ENCODE data around the gene DGKD.

The DGKD gene

GRCh38 chr2:233479616-233480489, 125.6 kb downstream of the DGKD start:
- Histone ChIP-seq H3K4me3 (ENCODE audit: low read depth in 1 of 2, low read length in 1 of 2) (no peak overlapping the region), H3K36me3 (peaks cover 21% of the 10 kb centered on the region), H3K4me1 (ENCODE audit: control insufficient read depth in 1 of 2, insufficient read depth in 1 of 2, low read depth in 1 of 2, low read length in 1 of 2) (no peaks in the 10 kb centered on the region), H3K27ac (no peak overlapping the region), H3K9me3 (no peaks in the 10 kb centered on the region), H3K27me3 (no peaks in the 10 kb centered on the region)
- TF ChIP-seq CTCF (IDR thresholded peaks at IDR 0.05), result no peak

- H3K27me3 ChIP-seq, result no peaks in the 10 kb centered on the region
- H3K9me3 ChIP-seq, result no peaks in the 10 kb centered on the region
- H3K36me3 ChIP-seq, result peaks cover 21% of the 10 kb centered on the region
- no peak overlapping the region for H3K4me3 ChIP-seq (ENCODE audit: low read depth in 1 of 2, low read length in 1 of 2)
- no peak for TF ChIP-seq CTCF (IDR thresholded peaks at IDR 0.05)
- no peaks in the 10 kb centered on the region for H3K4me1 ChIP-seq (ENCODE audit: control insufficient read depth in 1 of 2, insufficient read depth in 1 of 2, low read depth in 1 of 2, low read length in 1 of 2)
- no peak overlapping the region for H3K27ac ChIP-seq
Measured at GRCh38 chr2:233480490-233481202, 126.4 kb downstream of the DGKD start.

DNA sequence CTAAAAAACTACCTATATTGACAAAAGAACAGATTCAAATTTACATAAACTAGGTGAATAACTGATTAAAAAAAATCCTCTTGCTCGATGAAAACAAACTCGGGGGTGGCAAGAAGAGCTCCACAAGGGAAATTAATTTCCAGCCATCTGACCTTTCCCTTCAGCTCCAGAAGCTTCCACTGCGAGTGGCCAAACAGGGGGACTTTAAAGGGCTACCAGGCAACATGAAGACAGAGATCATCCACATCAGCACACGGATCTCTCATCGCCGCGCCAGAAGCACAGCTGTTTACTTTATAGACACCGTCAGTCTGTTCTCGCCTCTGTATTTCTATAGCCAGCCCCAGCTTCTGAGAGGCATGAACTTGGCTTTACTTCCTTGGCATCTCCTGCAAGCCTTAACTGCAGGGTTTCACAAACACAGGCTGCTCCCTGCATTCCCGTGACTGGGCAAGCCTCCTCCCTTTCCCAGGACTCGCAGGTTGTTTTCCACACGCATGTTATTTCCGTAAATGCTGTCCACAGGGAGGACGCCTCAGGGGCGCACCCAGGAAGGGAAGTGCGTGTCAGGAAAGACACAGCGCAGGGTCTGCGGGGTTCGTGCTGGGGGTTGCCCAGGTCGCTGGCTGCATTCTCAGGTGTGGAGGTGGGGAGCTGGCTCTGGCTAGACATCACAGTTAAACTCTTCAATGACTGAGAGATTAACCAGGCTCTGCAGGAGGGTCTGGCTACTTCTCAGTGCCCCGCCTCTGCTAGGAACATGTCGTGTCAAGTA, 127.3 kb downstream of the DGKD start:
- Histone ChIP-seq H3K4me1 (ENCODE audit: control insufficient read depth in 1 of 2, insufficient read depth in 1 of 2, low read depth in 1 of 2, low read length in 1 of 2) (no peaks in the 10 kb centered on the region), H3K36me3 (peaks cover 20% of the 10 kb centered on the region), H3K27ac (no peak overlapping the region), H3K9me3 (no peaks in the 10 kb centered on the region), H3K4me3 (ENCODE audit: low read depth in 1 of 2, low read length in 1 of 2) (no peak overlapping the region), H3K27me3 (no peaks in the 10 kb centered on the region)
- TF ChIP-seq CTCF (IDR thresholded peaks at IDR 0.05), result no peak

DNA sequence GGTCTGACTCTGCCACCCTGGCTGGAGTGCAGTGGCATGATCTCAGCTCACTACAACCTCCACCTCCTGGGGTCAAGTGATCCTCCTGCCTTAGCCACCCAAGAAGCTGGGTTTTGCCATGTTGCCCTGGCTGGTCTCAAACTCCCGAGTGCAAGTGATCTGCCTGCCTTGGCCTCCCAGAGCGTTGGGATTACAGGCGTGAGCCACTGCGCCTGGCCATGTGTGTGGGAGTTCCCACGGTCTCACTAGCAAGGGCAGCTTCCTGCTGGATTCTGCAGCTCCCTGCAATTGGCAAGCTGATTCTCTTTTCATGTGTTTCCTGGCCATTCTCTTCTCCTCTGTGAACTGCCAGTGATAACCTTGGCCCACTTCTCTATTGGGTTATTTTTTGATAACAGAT, 128.3 kb downstream of the DGKD start:
- H3K27me3 ChIP-seq, result no peaks in the 10 kb centered on the region
- peaks cover 9% of the 10 kb centered on the region for H3K36me3 ChIP-seq
- H3K4me1 ChIP-seq (ENCODE audit: control insufficient read depth in 1 of 2, insufficient read depth in 1 of 2, low read depth in 1 of 2, low read length in 1 of 2), result no peaks in the 10 kb centered on the region
- no peak overlapping the region for H3K4me3 ChIP-seq (ENCODE audit: low read depth in 1 of 2, low read length in 1 of 2)
- H3K9me3 ChIP-seq, result no peaks in the 10 kb centered on the region
- TF ChIP-seq CTCF (IDR thresholded peaks at IDR 0.05), result no peak
- H3K27ac ChIP-seq, result no peak overlapping the region

DNA sequence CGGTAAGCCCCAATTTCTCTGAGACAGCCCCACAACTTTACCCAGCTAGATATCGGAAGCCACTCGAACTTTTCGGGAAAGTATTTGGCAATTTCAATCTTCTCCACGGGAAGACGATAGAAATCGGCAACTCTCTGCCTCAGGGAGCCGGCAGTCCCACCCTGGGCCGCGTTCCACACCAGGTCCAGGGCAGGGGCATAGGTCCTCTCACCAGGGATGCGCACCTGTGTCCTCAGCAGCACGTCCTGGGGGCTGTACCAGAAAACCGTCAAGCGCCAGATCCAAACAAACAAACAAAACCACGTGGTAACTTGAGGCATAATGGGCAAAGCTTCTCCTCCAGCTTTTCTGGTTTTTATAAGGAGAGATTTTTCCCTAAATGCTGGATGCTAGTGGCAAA, 131.4 kb downstream of the DGKD start:
- Histone ChIP-seq H3K9me3 (no peaks in the 10 kb centered on the region), H3K27me3 (no peaks in the 10 kb centered on the region), H3K4me1 (ENCODE audit: control insufficient read depth in 1 of 2, insufficient read depth in 1 of 2, low read depth in 1 of 2, low read length in 1 of 2) (no peaks in the 10 kb centered on the region), H3K4me3 (ENCODE audit: low read depth in 1 of 2, low read length in 1 of 2) (no peak overlapping the region), H3K36me3 (no peaks in the 10 kb centered on the region), H3K27ac (no peak overlapping the region)
- TF ChIP-seq CTCF (IDR thresholded peaks at IDR 0.05), result no peak
